H1 (cell line): ENCODE results near the gene HPCAL4.

Source experiments
- BCL11A ChIP-seq, 2 experiments: IDR thresholded peaks; one replicate each; pipeline ENCODE4 v1.6.1; 2011; ENCODE audit warnings: low read depth in 2 of 2, low read length in 2 of 2, mild to moderate bottlenecking in 2 of 2
- CEBPB ChIP-seq: IDR thresholded peaks from 2 replicates; pipeline ENCODE4 v1.6.1; 2012; ENCODE audit warnings: low read depth, low read length
- EP300 ChIP-seq, 2 experiments: IDR thresholded peaks; 1 replicate in 1 of 2; 2 replicates in 1 of 2; pipeline ENCODE4 v1.6.1; 2011 to 2012; ENCODE audit warnings: low read depth in 2 of 2, low read length in 2 of 2, mild to moderate bottlenecking in 2 of 2, borderline replicate concordance in 1 of 2, inconsistent platforms in 1 of 2, moderate library complexity in 1 of 2
- EZH2 ChIP-seq: fragments of 200-600 bp; sonication (generic); IDR thresholded peaks from 2 replicates; pipeline ENCODE4 v1.7.1; 2012; ENCODE audit warnings: low read depth, mild to moderate bottlenecking, moderate library complexity, low read length, inconsistent platforms; ENCODE audit not compliant: severe bottlenecking
- JUN ChIP-seq: IDR thresholded peaks from 2 replicates; pipeline ENCODE4 v1.6.1; 2011; ENCODE audit warnings: low read depth, mild to moderate bottlenecking, improper control_type of control experiment, low read length
- POLR2A ChIP-seq, 2 experiments: IDR thresholded peaks; 1 replicate in 1 of 2; 2 replicates in 1 of 2; pipeline ENCODE4 v1.6.1; 2011; ENCODE audit warnings: low read depth in 2 of 2, low read length in 2 of 2, mild to moderate bottlenecking in 2 of 2; ENCODE audit errors: control extremely low read depth in 1 of 2
- POLR2AphosphoS5 ChIP-seq: IDR thresholded peaks from 2 replicates; pipeline ENCODE4 v1.6.1; 2011; ENCODE audit warnings: low read depth, low read length
- RAD21 ChIP-seq, 2 experiments: IDR thresholded peaks in 1 of 2; conservative IDR thresholded peaks in 1 of 2; 2 replicates each; pipeline ENCODE4 v1.6.1; 2011; ENCODE audit warnings: low read depth in 2 of 2, low read length in 2 of 2, improper control_type of control experiment in 1 of 2, inconsistent platforms in 1 of 2, mild to moderate bottlenecking in 1 of 2, moderate library complexity in 1 of 2
- SP1 ChIP-seq: IDR thresholded peaks from 2 replicates; pipeline ENCODE4 v1.6.1; 2011; ENCODE audit warnings: low read depth, low read length
- TF ChIP-seq, protein P1 (sequence below), 3 experiments: IDR thresholded peaks; 1 replicate in 2 of 3; 2 replicates in 1 of 3; pipeline versions ENCODE4 v1.5.1 to v1.6.1; 2011; ENCODE audit warnings: low read length in 3 of 3, mild to moderate bottlenecking in 3 of 3, inconsistent platforms in 2 of 3, low read depth in 1 of 3, moderate library complexity in 1 of 3; ENCODE audit not compliant: insufficient read depth in 1 of 3; ENCODE audit errors: control extremely low read depth in 1 of 3

DNA sequence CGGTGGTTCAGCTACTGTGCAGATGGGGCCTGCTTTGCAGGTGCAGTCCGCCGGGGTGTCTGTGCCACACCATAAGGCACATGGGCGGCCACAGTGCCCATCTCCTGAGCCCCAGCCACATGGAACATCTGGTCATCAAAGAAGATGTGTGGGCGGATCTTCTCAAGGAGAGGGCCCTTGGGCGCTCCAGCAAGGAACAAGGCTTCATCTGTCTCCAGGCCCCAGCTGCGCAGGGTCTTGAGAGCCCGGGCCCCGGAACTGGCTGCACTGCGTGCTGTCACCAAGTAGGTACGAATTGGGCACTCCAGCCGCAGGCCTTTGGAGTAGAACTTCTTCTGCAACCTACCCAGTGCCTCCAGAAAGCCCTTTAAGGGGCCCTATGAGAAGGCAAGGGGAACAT lies 32.1 kb downstream of the HPCAL4 start:
- no peak for TF ChIP-seq EZH2
- TF ChIP-seq POLR2AphosphoS5, result no peak
- TF ChIP-seq BCL11A (IDR thresholded peaks at IDR 0.05; ENCODE audit: low read depth in 2 of 2, low read length in 2 of 2), result no peak
- TF ChIP-seq POLR2A (IDR thresholded peaks at IDR 0.05; ENCODE audit: control extremely low read depth in 1 of 2, low read depth in 2 of 2, low read length in 2 of 2), result no peak
- TF ChIP-seq, protein P1, sequence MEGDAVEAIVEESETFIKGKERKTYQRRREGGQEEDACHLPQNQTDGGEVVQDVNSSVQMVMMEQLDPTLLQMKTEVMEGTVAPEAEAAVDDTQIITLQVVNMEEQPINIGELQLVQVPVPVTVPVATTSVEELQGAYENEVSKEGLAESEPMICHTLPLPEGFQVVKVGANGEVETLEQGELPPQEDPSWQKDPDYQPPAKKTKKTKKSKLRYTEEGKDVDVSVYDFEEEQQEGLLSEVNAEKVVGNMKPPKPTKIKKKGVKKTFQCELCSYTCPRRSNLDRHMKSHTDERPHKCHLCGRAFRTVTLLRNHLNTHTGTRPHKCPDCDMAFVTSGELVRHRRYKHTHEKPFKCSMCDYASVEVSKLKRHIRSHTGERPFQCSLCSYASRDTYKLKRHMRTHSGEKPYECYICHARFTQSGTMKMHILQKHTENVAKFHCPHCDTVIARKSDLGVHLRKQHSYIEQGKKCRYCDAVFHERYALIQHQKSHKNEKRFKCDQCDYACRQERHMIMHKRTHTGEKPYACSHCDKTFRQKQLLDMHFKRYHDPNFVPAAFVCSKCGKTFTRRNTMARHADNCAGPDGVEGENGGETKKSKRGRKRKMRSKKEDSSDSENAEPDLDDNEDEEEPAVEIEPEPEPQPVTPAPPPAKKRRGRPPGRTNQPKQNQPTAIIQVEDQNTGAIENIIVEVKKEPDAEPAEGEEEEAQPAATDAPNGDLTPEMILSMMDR (IDR thresholded peaks at IDR 0.05; ENCODE audit: control extremely low read depth in 1 of 3, insufficient read depth in 1 of 3, low read depth in 1 of 3, low read length in 3 of 3), result no peak
- TF ChIP-seq RAD21 (IDR thresholded peaks at IDR 0.05 in 1 of 2, conservative IDR thresholded peaks at IDR 0.05 in 1 of 2; ENCODE audit: low read depth in 2 of 2, low read length in 2 of 2), result no peak
- no peak for TF ChIP-seq EP300 (IDR thresholded peaks at IDR 0.05; ENCODE audit: borderline replicate concordance in 1 of 2, low read depth in 2 of 2, low read length in 2 of 2)
- TF ChIP-seq CEBPB, result no peak
- TF ChIP-seq SP1, result no peak
- no peak for TF ChIP-seq JUN
